ENCODE measurements around the gene VARS1.
A peak's percentile ranks its signal among the peaks of the same experiment; 100 is the strongest.

DNA sequence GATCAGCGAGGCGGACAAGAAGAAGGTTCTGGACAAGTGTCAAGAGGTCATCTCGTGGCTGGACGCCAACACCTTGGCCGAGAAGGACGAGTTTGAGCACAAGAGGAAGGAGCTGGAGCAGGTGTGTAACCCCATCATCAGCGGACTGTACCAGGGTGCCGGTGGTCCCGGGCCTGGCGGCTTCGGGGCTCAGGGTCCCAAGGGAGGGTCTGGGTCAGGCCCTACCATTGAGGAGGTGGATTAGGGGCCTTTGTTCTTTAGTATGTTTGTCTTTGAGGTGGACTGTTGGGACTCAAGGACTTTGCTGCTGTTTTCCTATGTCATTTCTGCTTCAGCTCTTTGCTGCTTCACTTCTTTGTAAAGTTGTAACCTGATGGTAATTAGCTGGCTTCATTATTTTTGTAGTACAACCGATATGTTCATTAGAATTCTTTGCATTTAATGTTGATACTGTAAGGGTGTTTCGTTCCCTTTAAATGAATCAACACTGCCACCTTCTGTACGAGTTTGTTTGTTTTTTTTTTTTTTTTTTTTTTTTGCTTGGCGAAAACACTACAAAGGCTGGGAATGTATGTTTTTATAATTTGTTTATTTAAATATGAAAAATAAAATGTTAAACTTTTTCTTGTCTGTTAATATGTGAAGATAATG, 34.2 kb upstream of the VARS1 start:
- TF ChIP-seq, protein P1, sequence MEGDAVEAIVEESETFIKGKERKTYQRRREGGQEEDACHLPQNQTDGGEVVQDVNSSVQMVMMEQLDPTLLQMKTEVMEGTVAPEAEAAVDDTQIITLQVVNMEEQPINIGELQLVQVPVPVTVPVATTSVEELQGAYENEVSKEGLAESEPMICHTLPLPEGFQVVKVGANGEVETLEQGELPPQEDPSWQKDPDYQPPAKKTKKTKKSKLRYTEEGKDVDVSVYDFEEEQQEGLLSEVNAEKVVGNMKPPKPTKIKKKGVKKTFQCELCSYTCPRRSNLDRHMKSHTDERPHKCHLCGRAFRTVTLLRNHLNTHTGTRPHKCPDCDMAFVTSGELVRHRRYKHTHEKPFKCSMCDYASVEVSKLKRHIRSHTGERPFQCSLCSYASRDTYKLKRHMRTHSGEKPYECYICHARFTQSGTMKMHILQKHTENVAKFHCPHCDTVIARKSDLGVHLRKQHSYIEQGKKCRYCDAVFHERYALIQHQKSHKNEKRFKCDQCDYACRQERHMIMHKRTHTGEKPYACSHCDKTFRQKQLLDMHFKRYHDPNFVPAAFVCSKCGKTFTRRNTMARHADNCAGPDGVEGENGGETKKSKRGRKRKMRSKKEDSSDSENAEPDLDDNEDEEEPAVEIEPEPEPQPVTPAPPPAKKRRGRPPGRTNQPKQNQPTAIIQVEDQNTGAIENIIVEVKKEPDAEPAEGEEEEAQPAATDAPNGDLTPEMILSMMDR (conservative IDR thresholded peaks at IDR 0.05; ENCODE audit: low read depth, low read length): peak; percentile 63
- no peak for TF ChIP-seq MXI1 (IDR thresholded peaks at IDR 0.05; ENCODE audit: borderline replicate concordance, low read depth, low read length)
- TF ChIP-seq POLR2A (IDR thresholded peaks at IDR 0.05; ENCODE audit: low read depth, low read length): no peak
- no peak for TF ChIP-seq FOS (IDR thresholded peaks at IDR 0.05; ENCODE audit: low read depth, low read length)

Data from IMR-90 (cell line).